NK-92 (cell line): ENCODE data around the gene MAP3K7CL.
"Not testable (repeated sequence)": the region's sequence is repeated elsewhere in the genome, so short reads cannot be mapped to it uniquely, and the experiment has no call there.

ENCODE experiments used
- DNase-seq: peaks from one replicate; lab custom pipeline; 2025; ENCODE audit not compliant: unreplicated experiment; lab: John Stamatoyannopoulos, UW

Gene MAP3K7CL

DNA sequence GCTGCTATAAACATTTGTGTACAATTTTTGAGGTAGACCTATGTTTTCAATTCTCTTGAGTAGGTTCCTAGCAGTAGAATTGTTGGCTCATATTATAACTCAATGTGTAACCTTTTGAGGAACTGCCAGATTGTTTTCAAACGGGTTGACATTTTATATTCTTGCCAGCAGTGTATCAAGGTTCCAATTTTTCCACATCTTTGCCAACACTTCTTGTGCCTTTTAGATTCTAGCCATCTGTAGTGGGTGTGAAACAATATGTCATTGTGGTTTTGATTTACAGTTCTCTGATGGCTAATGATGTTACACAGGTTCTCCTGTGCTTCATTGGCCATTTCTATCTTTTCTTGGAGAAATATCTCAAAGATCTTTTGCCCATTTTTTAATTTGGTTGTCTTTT lies 36.4 kb downstream of the MAP3K7CL start:
- DNase-seq = no peak

DNA sequence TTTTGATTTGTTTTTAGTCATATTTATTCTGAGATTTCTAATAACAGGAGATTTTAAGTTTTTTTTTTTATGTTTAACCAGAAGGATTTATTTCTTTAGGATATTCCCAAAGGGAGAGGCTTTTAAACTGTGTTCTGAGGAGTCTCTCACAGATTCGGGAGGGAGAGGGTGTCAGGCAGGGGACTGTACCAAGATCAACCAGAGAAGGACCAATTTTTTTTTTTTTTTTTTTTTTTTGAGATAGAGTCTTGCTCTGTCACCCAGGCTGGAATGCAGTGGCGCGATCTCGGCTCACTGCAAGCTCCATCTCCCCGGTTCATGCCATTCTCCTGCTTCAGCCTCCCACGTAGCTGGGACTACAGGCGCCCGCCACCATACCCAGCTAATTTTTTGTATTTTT lies 37.0 kb downstream of the MAP3K7CL start:
- DNase-seq = not testable (repeated sequence)

DNA sequence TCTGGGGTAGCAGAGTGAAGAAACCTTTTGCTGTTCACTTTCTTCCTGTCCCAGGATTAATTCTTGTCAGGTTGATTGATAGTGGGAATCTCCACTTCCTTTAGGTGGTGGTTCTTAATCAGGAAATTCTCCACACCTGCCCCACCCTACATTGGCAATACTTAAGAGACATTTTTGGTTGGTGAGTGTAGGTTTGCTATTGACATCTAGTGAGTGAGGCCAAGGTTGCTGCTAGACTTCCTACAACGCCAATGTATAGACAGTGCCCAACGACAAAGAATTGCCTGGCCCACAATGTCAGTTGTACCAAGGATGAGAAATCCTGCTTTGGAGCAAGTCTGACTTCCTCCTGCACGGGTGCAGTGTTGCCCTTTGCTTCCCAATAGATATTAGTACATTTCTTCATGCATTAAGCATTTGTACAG lies 38.5 kb downstream of the MAP3K7CL start:
- DNase-seq = no peak

DNA sequence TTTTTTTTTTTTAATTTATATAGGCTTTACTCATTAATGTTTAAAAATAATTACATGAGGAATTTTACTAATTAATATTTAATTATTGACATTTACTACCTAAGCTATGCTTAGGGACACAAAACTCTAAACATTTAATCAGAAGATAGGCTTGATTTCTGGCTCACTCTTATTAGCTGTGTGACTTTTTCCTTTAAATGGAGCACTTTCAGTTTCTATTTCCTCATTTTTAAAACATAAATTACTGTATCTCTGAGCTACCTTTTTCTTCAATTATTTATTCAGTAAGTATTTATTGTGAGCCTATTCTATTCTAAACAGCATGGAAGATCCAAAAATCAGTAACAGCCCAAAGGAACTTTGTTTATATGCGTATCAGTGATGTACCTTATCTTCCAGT lies 40.5 kb downstream of the MAP3K7CL start:
- DNase-seq = no peak

DNA sequence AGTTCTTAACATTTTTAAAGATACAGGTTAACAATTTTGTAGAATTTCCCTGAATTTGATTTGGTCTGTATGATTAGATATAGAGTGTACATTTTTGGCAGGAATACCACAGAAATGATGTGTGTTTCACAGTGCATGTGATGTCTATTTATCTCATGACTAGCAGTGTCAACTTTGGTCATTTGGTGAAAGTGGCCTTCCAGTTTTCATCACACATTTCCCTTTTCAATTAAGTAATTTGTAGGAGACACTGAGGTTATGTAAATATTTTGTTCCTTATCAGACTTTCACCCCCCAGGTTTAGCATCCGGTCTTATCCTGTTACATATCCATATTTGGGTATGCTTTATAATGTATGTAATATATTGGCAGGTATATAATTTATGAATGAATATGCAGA lies 41.8 kb downstream of the MAP3K7CL start:
- DNase-seq = no peak

DNA sequence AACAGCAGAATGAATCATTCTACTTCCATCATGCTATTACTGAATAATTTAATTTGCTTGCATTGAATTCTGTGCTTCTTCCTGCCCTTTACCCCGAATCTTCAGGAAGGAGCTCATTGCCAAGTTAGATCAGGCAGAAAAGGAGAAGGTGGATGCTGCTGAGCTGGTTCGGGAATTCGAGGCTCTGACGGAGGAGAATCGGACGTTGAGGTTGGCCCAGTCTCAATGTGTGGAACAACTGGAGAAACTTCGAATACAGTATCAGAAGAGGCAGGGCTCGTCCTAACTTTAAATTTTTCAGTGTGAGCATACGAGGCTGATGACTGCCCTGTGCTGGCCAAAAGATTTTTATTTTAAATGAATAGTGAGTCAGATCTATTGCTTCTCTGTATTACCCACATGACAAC lies 44.2 kb downstream of the MAP3K7CL start:
- no peak for DNase-seq

DNA sequence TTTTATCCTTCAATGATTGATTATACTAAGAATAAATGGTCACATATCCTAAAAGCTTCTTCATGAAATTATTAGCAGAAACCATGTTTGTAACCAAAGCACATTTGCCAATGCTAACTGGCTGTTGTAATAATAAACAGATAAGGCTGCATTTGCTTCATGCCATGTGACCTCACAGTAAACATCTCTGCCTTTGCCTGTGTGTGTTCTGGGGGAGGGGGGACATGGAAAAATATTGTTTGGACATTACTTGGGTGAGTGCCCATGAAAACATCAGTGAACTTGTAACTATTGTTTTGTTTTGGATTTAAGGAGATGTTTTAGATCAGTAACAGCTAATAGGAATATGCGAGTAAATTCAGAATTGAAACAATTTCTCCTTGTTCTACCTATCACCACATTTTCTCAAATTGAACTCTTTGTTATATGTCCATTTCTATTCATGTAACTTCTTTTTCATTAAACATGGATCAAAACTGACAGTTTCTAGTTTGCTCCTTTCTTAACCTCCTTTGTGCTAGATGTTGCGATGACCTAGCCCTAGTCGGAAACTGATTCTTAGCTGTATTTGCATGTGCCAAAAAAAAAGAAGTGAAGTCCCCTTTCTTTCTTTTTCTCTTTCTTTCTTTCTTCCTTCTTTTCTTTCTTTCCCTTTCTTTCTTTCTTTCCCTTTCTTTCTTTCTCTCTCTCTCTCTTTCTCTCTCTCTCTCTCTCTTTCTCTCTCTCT lies 45.1 kb downstream of the MAP3K7CL start:
- no peak for DNase-seq

DNA sequence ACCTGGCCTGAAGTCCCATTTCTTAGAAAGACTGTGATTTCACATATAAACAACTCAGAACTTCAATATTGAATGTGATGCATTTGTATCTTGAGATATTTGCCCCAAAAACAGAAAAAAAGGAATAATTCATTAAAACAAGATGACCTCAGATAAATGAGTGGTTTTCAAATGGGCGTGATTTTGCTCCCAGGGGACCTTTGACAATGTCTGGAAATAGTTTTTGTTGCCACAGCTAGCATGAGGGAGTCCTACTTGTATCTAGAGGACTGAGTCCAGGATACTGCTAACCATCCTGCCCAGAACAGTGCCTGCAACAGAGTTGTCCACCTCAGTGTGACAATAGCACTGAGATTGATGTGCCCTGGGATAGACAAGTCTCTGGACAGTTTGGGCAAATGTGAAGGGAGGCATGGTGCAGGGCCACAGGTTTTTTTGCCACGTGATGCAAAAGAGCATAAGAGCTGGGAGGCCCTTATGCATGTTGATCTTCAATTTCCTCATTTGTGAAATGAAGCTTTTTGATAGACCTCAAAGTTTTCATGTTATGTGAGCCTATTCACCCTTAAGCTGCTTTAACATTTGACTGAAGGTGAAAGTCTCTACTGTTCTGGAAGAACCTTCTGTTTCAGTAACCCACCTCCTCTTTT lies 46.2 kb downstream of the MAP3K7CL start:
- no peak for DNase-seq

DNA sequence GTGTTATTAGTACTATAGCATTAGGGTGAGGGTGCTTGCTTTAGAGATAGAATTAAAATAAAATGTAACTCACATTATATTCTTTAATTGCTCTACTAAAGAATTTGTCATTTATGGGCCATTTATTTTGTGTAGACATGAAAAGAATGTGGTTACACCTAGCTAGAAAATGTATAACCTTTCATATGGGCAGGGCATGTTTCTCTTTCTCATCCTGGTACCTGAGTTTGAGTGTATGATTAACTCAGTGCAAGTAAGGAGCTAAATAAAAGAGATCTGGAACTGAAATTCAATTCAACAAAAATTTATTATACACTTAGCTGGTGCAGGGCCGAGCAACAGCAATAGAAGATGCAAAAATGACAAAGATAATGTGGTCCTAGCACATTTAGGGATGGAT lies 47.4 kb downstream of the MAP3K7CL start:
- no peak for DNase-seq

DNA sequence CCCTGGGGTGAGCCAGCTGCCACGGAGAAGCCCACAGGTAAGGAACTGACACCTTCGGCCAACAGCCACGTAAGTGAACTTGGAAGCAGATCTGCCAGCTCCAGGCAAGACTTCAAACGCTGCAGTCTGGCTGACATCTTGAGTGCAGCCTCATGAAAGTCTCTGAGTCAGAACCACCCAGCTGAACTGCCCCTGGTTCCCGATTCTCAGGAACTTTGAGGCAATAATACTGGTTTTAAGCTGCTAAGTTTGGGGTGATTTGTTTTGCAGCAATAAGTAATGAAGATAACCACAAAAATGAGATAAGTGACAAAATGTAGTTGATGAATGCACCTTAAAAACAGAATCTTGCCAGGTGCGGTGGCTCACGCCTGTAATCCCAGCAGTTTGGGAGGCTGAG lies 48.5 kb downstream of the MAP3K7CL start:
- DNase-seq = no peak

DNA sequence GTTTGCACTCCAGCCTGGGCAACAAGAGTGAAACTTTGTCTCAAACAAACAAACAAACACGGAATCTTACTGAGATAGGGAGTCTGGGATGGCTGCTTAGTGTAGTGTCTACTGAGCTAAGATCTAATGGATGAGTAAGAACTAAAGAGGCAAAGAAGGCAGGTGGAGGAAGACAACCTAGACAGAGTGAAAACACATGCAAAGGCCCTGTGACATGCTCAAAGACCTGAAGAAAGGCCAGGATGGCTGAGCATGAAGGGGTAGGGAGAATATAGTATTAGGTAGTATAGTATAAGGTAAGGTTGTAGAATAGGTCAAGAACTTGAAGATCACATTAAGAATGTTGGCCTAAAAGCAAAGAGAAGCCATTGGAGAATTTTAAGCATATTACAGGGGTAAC lies 49.1 kb downstream of the MAP3K7CL start:
- no peak for DNase-seq

DNA sequence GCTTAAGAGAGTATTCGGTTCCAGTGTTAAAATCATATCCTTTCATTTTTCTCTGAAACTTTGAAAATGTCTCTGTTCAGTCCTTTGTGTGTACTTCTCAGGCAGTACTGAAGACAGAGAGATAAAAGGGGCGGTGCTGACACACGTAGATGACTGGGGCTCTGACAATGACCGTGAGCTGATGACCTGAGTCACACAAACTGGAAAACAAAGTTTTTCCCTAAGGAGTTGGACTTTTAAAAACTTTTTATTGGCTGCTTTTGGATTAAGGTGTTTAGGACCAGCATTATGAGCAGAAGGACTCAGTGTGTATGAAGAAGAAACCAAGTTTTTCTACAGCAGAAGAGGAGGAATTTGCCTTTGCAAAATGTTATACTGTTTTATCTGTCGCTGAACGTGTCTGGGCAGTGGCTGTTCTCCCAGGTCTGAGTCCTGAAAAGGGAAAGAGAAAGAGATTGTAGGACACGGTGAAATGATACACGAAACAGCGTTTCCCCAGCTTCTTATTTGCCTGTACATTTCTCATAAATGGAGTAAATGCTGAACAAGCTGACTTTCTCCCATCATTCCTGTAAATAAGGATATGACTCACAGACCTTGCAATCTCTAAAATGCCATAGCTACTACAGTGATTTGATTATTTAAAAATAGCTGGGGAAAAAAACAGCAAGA lies 51.5 kb downstream of the MAP3K7CL start:
- DNase-seq = no peak

DNA sequence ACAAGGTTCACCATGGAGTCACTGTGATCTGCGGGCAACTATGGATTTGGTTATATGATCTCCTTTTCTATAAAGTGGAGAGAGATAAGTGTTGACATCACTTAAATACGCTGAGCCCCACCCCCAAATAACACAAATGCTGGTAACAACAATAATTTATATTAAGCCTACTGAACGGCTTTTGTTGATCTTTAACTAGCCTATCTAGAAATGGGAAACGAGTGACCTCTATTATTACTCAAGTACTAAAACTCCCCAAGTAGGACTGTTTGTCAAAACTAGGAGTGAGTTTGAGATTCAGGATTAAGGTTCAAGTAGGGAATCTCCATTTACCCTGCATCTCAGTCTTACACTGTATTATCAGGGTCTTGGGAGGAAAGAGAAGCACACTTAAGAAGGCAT lies 52.2 kb downstream of the MAP3K7CL start:
- DNase-seq = no peak

DNA sequence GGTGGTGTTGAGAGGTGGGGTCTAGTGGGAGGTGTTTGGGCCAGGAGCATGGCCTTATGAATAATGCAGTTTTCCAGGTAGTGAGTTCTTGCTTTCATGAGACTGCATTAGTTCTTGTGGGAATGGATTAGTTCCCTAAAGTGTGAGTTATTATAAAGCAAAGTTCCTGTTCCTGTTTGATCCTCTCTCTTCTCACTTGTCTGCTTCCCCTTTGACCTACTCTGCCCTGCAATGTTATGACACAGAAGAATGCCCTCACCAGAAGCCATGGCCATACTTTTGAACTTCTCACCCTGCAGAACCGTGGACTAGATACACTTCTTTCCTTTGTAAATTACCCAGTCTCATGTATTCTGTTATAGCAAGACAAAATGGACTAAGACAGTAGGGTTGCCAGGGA lies 53.6 kb downstream of the MAP3K7CL start:
- DNase-seq = no peak

DNA sequence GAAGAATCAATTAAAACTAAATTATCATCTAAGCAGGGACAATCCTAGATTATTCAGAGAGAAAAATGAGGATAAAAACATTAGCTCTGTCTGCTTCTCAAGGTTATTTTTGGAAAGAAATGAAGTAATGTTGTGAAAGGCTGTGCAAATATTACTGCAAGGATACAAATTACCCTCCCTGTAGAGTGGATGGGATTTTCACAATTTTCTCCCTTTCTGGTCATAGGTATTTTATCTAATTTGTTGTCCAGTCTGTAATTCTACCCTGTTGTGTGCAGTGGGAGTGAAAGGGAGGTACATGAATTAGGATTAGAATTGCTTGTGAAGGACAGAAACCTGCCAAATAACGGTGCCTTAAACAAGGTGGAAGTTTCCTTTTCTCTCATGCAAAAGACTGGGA lies 54.7 kb downstream of the MAP3K7CL start:
- DNase-seq = no peak

DNA sequence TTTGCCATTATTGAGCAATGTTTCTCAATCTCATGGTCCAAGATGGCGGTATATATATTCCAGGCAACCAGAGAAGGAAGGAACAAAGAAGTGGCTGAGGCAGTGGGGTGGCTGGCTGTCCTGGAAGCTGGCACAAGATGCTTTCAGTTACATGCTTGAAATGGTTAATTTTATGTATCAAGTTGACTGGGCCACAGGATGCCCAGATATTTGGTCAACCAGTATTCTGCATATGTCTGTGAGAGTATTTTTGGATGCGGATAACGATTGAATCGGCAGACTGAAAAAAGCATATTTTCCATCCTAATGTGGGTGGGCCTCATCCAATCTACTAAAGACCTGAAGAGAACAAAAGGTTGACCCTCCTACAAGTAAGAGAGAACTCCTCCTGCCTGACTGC lies 55.2 kb downstream of the MAP3K7CL start:
- no peak for DNase-seq

DNA sequence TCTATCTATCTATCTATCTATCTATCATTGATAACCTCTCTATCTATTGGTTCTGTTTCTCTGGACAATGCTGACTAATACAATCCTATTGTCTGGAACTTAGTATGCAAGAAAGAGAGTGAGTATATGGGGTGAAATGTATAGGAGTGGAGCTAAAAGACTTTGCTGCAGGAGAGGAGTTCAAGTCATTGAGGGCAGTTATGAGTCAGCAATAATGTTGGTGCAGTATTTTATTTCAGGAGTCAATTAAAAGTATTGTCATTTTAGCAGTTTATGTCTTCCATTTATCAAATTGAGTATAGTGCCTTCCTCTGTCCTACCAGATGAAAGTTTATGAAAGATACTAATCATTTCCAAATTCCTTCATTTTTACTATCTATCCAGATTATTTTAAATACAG lies 55.8 kb downstream of the MAP3K7CL start:
- no peak for DNase-seq

DNA sequence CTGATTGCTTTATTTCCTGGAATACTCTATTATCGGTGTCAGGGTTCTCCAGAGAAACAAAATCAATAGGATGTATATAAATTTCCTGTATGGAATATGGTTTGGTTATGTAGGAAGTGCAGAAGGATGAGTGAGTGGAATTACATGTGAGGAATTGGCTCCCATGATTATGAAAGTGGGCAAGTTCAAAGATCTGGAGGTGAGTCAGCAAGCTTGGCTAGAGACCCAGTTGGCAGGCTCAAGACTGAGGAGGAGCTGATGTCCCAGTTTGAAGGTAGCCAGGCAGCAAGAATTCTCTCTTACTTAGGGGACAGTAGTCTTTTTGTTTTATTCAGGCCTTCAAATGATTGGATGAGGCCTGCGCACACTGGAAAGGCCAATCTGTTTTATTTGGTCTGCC lies 57.5 kb downstream of the MAP3K7CL start:
- no peak for DNase-seq

DNA sequence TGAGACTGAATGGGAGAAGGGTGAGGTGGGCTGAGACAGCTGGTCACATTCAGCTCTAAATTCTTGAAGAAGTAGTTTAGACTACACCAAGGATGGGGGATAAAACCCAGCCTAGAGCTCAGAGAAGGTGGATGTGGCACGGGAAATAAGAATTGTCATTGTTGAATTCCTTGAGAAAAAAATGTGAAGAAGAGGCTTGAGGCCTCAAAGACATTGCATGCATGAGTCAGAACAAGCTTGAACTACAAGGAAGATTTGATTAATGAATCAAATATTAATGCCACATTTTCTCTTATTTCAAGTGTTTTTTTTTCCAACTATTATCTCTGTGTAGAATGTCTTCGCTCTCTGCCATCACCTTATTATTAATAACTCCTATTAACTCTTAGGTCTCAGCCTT lies 58.9 kb downstream of the MAP3K7CL start:
- no peak for DNase-seq

DNA sequence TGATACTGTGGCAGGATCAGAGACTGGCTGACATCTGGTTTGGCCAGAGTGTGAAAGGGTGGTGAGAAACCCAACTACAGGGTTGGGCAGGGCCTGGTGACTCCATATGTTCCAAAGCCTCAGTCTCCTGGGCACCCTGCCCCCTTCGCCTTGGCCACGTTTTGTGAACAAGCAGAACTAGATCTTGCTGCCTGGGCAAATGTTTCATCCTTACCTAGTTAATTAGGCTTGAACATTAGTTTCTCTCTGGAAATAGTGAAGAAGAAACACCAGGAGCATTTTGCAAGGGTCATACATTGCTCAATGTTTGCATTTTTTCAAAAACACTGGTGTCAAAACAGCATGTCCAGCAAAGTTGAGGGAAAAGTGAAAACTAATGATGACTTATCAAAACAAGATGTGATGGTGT lies 60.5 kb downstream of the MAP3K7CL start:
- DNase-seq = no peak

DNA sequence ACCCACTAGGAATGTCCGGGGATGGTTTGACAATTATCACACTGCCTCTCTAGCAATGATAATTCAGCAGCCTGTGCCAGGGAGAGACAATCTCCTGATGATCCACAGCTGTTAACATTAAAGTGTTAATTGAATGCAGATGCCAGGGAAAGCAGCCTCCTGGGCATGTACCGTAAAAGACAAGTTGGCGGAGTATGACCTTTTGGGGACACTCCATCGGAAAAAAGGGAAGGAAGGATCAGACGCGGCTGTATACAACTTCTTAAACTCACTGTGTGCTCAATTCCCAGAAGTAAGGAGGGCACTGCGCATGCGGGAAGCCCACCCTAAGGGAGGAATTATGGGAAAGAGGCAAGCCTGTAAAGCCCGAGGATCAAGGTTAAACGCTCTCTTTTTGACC lies 62.6 kb downstream of the MAP3K7CL start:
- no peak for DNase-seq

DNA sequence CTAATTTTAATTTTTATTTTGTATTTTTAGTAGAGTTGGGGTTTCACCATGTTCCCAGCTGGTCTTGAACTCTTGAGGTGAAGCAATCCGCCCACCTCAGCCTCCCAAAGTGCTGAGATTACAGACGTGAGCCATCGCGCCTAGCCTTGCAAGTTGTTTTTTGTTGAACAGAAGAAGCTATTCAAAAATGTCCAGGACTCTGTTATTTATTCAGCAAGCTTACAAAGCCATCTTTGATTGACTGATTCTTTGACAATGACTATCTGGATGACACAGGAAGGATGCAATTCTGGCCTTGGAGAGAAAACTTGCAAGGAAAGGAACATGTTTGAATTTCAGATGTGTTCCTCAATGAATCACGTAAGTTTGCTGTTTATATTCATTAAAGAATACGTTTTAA lies 63.5 kb downstream of the MAP3K7CL start:
- DNase-seq = no peak
